IMR-90 (cell line): Measurements from ENCODE around the gene ADGRA1. TPM values are rescaled to one million over a fixed set of nuclear protein-coding genes. Genes with fewer than 3 reads are reported as not detected.

ENCODE experiments used
- ATAC-seq: fragments of 200-7000 bp; cut with Tn5 transposase; 2 replicates; pipeline ENCODE4 v1.9.1; 2020; ENCODE audit warnings: low read depth, mild to moderate bottlenecking, moderate library complexity
- BruUV-seq: library from RNA; stranded (reverse); fragments of 400-500 nt; replicated peaks from 2 replicates; lab custom pipeline; 2021; lab: Mats Ljungman, UMichigan
- CTCF ChIA-PET: fragments of 300-600 bp; formaldehyde crosslinking; extraction: SDS; loops from one replicate; lab custom pipeline; 2021; ENCODE audit warnings: antibody characterized with exemption; lab: Yijun Ruan, JAX
- POLR2A ChIA-PET: fragments of 300-600 bp; sonication (Branson Sonifier 250); formaldehyde crosslinking; loops from one replicate; lab custom pipeline; 2022; ENCODE audit warnings: antibody characterized with exemption; ENCODE audit not compliant: unreplicated experiment; lab: Charles Lee
- DNase-seq: peaks from one replicate; pipeline ENCODE4 v3.0.0; 2013
- H2AFZ ChIP-seq: replicated peaks from 2 replicates; pipeline ENCODE3; 2013; ENCODE audit warnings: low read length, mild to moderate bottlenecking; ENCODE audit not compliant: poor library complexity
- H2AK5ac ChIP-seq: 2 replicates; pipeline ENCODE4 v1.6.1; 2013; ENCODE audit warnings: low read depth, low read length, inconsistent platforms
- H2AK9ac ChIP-seq: replicated peaks from 2 replicates; pipeline ENCODE3; 2013; ENCODE audit warnings: mild to moderate bottlenecking, low read depth, low read length, moderate library complexity; ENCODE audit not compliant: poor library complexity
- H2BK120ac ChIP-seq: 2 replicates; pipeline ENCODE4 v1.6.1; 2013; ENCODE audit warnings: low read depth, low read length, inconsistent platforms
- H2BK15ac ChIP-seq: 3 replicates; pipeline ENCODE4 v1.6.1; 2013; ENCODE audit warnings: low read depth, low read length, inconsistent platforms
- H2BK20ac ChIP-seq: 2 replicates; pipeline ENCODE4 v1.6.1; 2013; ENCODE audit warnings: low read depth, mild to moderate bottlenecking, inconsistent platforms, low read length, moderate library complexity
- H2BK5ac ChIP-seq: 2 replicates; pipeline ENCODE4 v1.6.1; 2013; ENCODE audit warnings: mild to moderate bottlenecking, low read depth, low read length, inconsistent platforms; ENCODE audit not compliant: poor library complexity, severe bottlenecking
- H3K14ac ChIP-seq: replicated peaks from 2 replicates; pipeline ENCODE4 v1.6.1; 2013; ENCODE audit warnings: low read depth, low read length, inconsistent platforms
- H3K18ac ChIP-seq: 2 replicates; pipeline ENCODE4 v1.6.1; 2013; ENCODE audit warnings: low read depth, low read length, control low read depth
- H3K23ac ChIP-seq: 2 replicates; pipeline ENCODE4 v1.6.1; 2013; ENCODE audit warnings: low read depth, low read length, inconsistent platforms
- H3K27ac ChIP-seq: 2 replicates; pipeline ENCODE4 v1.5.1; 2013; ENCODE audit warnings: mild to moderate bottlenecking, control low read depth, low read length; ENCODE audit not compliant: insufficient read depth
- H3K27me3 ChIP-seq: 2 replicates; pipeline ENCODE4 v1.6.1; 2013; ENCODE audit warnings: low read length; ENCODE audit not compliant: control insufficient read depth, insufficient read depth
- H3K36me3 ChIP-seq: 2 replicates; pipeline ENCODE4 v1.6.1; 2013; ENCODE audit warnings: low read length, mixed read lengths; ENCODE audit not compliant: control insufficient read depth, insufficient read depth
- H3K4ac ChIP-seq: 2 replicates; pipeline ENCODE4 v1.6.1; 2013; ENCODE audit warnings: low read depth, low read length, inconsistent platforms
- H3K4me1 ChIP-seq: 2 replicates; pipeline ENCODE4 v1.6.1; 2013; ENCODE audit warnings: low read length, mixed read lengths; ENCODE audit not compliant: control insufficient read depth, insufficient read depth
- H3K4me2 ChIP-seq: 2 replicates; pipeline ENCODE4 v1.6.1; 2013; ENCODE audit warnings: low read depth, mild to moderate bottlenecking, control low read depth, low read length, moderate library complexity
- H3K4me3 ChIP-seq: 2 replicates; pipeline ENCODE4 v1.5.1; 2013; ENCODE audit warnings: low read depth, mild to moderate bottlenecking, control low read depth, low read length, moderate library complexity; ENCODE audit not compliant: insufficient read depth
- H3K56ac ChIP-seq: 2 replicates; pipeline ENCODE4 v1.6.1; 2013; ENCODE audit warnings: low read length, inconsistent platforms; ENCODE audit not compliant: insufficient read depth; ENCODE audit errors: extremely low read depth
- H3K79me1 ChIP-seq, 2 experiments: 2 replicates each; pipeline ENCODE4 v1.6.1; 2013; ENCODE audit warnings: low read length in 2 of 2, inconsistent platforms in 1 of 2, low read depth in 1 of 2
- H3K9ac ChIP-seq: 2 replicates; pipeline ENCODE4 v1.6.1; 2013; ENCODE audit warnings: low read depth, low read length, control low read depth
- H3K9me1 ChIP-seq: 2 replicates; pipeline ENCODE4 v1.6.1; 2013; ENCODE audit warnings: low read length, inconsistent platforms; ENCODE audit not compliant: insufficient read depth
- H3K9me3 ChIP-seq: 2 replicates; pipeline ENCODE4 v1.6.1; 2013; ENCODE audit warnings: low read length; ENCODE audit not compliant: control insufficient read depth, insufficient read depth
- H4K20me1 ChIP-seq: 2 replicates; pipeline ENCODE4 v1.6.1; 2013; ENCODE audit warnings: low read length, inconsistent platforms; ENCODE audit not compliant: insufficient read depth
- H4K5ac ChIP-seq: 2 replicates; pipeline ENCODE4 v1.6.1; 2013; ENCODE audit warnings: mild to moderate bottlenecking, low read depth, low read length, control low read depth
- H4K8ac ChIP-seq, 2 experiments: 2 replicates each; pipeline ENCODE4 v1.6.1; 2013; ENCODE audit warnings: low read depth in 2 of 2, low read length in 2 of 2, control low read depth in 1 of 2, inconsistent platforms in 1 of 2
- H4K91ac ChIP-seq: 2 replicates; pipeline ENCODE4 v1.6.1; 2013; ENCODE audit warnings: low read depth, low read length, inconsistent platforms; ENCODE audit not compliant: insufficient read depth
- CHD1 ChIP-seq: IDR thresholded peaks from 2 replicates; pipeline ENCODE4 v1.6.1; 2012; ENCODE audit warnings: low read depth, low read length, improper control_type of control experiment
- FOS ChIP-seq: fragments of 150-350 bp; IDR thresholded peaks from 2 replicates; pipeline ENCODE4 v1.6.1; 2016; ENCODE audit warnings: low read depth, low read length
- MAZ ChIP-seq: IDR thresholded peaks from 2 replicates; pipeline ENCODE4 v1.6.1; 2012; ENCODE audit warnings: low read depth, mild to moderate bottlenecking, low read length, improper control_type of control experiment, moderate library complexity, borderline replicate concordance
- POLR2A ChIP-seq: IDR thresholded peaks from 2 replicates; pipeline ENCODE4 v1.6.1; 2012; ENCODE audit warnings: mild to moderate bottlenecking, low read depth, low read length
- RAD21 ChIP-seq: IDR thresholded peaks from 2 replicates; pipeline ENCODE4 v1.6.1; 2012; ENCODE audit warnings: low read length, improper control_type of control experiment
- WGBS, 2 experiments: methylation state at CpG; one replicate each; pipeline versions ENCODE4 v1.1.5 to v1.1.7; 2013; ENCODE audit warnings: missing lambda C conversion rate in 2 of 2; ENCODE audit not compliant: insufficient read length in 1 of 2; ENCODE audit errors: extremely low coverage in 2 of 2; 5-methylcytosine and 5-hydroxymethylcytosine counted together
- dilution Hi-C: fragments of 300-500 bp; cut with HindIII; formaldehyde crosslinking; loops from one replicate; pipeline ENCODE4 v1.14.3; 2018; ENCODE audit warnings: low sequenced_read_pairs; ENCODE audit not compliant: unreplicated experiment
- in situ Hi-C: fragments of 300-500 bp; cut with MboI; formaldehyde crosslinking; loops from 3 replicates; pipeline ENCODE4 v1.14.3; 2019; ENCODE audit warnings: low sequenced_read_pairs, inconsistent platforms, mixed read lengths
- intact Hi-C: fragments of 100-400 bp; cut with micrococcal nuclease; formaldehyde crosslinking; loops from 2 replicates; pipeline ENCODE4 v1.10.0; 2022
- polyA plus RNA-seq, 3 experiments: library from polyadenylated mRNA; depleted of rRNA; stranded (reverse); fragments of >200 nt; gene quantifications; 2 replicates each; pipeline ENCODE4 v1.2.3, GENCODE V29; 2012; ENCODE audit warnings: low replicate concordance in 1 of 3
- total RNA-seq: library from RNA; depleted of rRNA; stranded (reverse); fragments of >200 nt; gene quantifications from 2 replicates; pipeline ENCODE4 v1.2.3, GENCODE V29; 2012
- TF ChIP-seq, protein P1 (sequence below): conservative IDR thresholded peaks from 2 replicates; pipeline ENCODE4 v1.5.1; 2012; ENCODE audit warnings: mild to moderate bottlenecking, low read depth, low read length, improper control_type of control experiment
- TF ChIP-seq, protein P2 (sequence below): fragments of 150-350 bp; IDR thresholded peaks from 2 replicates; pipeline ENCODE4 v1.6.1; 2017; ENCODE audit warnings: mild to moderate bottlenecking, antibody characterized with exemption, low read length, low read depth

Gene ADGRA1
- total and polyA plus RNA-seq, 2 of the 4 experiments (the other 2 are of a cell fraction) = not detected

- Histone ChIP-seq H3K9me1 (no peaks in the 10 kb centered on the region), H2AK5ac (no peak overlapping the region), H2AK9ac (no peak overlapping the region), H3K9me3 (peaks cover under 1% of the 10 kb centered on the region; the same call in 1 of the 2 replicates), H3K4me2 (no peak overlapping the region), H3K14ac (no peak overlapping the region), H4K91ac (no peak overlapping the region), H3K36me3 (no peaks in the 10 kb centered on the region), H3K27me3 (peaks cover 12% of the 10 kb centered on the region), H3K27ac (no peak overlapping the region), H3K4ac (no peak overlapping the region), H3K56ac (no peak overlapping the region), H3K18ac (no peak overlapping the region), H2BK5ac (no peak overlapping the region), H3K4me1 (no peaks in the 10 kb centered on the region; the same call in 1 of the 2 replicates), H2BK15ac (no peak overlapping the region), H3K23ac (no peak overlapping the region), H2AFZ (no peak overlapping the region), H4K5ac (no peak overlapping the region), H3K4me3 (no peak overlapping the region), H4K20me1 (no peaks in the 10 kb centered on the region), H3K79me1 (no peaks in the 10 kb centered on the region), H2BK120ac (no peak overlapping the region), H4K8ac (no peak overlapping the region), H3K9ac (no peak overlapping the region), H2BK20ac (no peak overlapping the region)
- POLR2A ChIA-PET = no interaction called here
- no TSS peak for BruUV-seq
- in situ Hi-C loops = loop anchor here (25.0 kb wide), 1 partner anchor 481 kb away; no protein-coding TSS in a partner anchor
- no peak for ATAC-seq
- WGBS, 2 experiments = 35% methylated on average over 5 of the region's 10 CpGs; no CpG with 5 or more reads in 1 of the 2 experiments
- DNase-seq = no peak
- dilution Hi-C loops = no loop called here
- TF ChIP-seq, protein P1, sequence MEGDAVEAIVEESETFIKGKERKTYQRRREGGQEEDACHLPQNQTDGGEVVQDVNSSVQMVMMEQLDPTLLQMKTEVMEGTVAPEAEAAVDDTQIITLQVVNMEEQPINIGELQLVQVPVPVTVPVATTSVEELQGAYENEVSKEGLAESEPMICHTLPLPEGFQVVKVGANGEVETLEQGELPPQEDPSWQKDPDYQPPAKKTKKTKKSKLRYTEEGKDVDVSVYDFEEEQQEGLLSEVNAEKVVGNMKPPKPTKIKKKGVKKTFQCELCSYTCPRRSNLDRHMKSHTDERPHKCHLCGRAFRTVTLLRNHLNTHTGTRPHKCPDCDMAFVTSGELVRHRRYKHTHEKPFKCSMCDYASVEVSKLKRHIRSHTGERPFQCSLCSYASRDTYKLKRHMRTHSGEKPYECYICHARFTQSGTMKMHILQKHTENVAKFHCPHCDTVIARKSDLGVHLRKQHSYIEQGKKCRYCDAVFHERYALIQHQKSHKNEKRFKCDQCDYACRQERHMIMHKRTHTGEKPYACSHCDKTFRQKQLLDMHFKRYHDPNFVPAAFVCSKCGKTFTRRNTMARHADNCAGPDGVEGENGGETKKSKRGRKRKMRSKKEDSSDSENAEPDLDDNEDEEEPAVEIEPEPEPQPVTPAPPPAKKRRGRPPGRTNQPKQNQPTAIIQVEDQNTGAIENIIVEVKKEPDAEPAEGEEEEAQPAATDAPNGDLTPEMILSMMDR = no peak
- TF ChIP-seq RAD21 (no peak), FOS (no peak), MAZ (no peak), POLR2A (no peak), CHD1 (no peak)
- TF ChIP-seq, protein P2, sequence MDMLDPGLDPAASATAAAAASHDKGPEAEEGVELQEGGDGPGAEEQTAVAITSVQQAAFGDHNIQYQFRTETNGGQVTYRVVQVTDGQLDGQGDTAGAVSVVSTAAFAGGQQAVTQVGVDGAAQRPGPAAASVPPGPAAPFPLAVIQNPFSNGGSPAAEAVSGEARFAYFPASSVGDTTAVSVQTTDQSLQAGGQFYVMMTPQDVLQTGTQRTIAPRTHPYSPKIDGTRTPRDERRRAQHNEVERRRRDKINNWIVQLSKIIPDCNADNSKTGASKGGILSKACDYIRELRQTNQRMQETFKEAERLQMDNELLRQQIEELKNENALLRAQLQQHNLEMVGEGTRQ = no peak
- CTCF ChIA-PET = interaction anchor here (1.1 to 1.4 kb wide), 3 partner anchors 14 to 160 kb away, joined by 3 to 4 read pairs (median 4); no protein-coding TSS in a partner anchor
- intact Hi-C loops = no loop called here
Measured at GRCh38 chr10:133143200-133143533, 55.4 kb downstream of the ADGRA1 start.
